ENCODE results near the gene SHCBP1L. TPM values are rescaled to one million over a fixed set of nuclear protein-coding genes. Genes with fewer than 3 reads are reported as not detected.

SHCBP1L gene
- total and polyA plus RNA-seq, 7 donors = not detected

GRCh38 chr1:182875889-182876288 lies 77.1 kb downstream of the SHCBP1L start:
- H3K4me1 ChIP-seq = no peaks in the 10 kb centered on the region
- peak in 2 of 4 donors; percentile 39 to 57 for ATAC-seq
- H3K36me3 ChIP-seq (ENCODE audit: insufficient read depth in 1 of 2, low read depth in 1 of 2) = peaks cover 11 to 100% of the 10 kb centered on the region in 2 donors
- no peak overlapping the region for H3K4me3 ChIP-seq
- 30 to 49% (median 40%) methylated on average over 2 of the region's 2 CpGs for WGBS, 3 donors
- DNase-seq = no peak
- H3K27ac ChIP-seq = no peak overlapping the region
- no peaks in the 10 kb centered on the region for H3K27me3 ChIP-seq (ENCODE audit: insufficient read depth in 3 of 3, low read length in 2 of 3)
- intact Hi-C loops (cut with DNase I) = loop anchor here in 1 of 2 donors (10.0 kb wide), 1 partner anchor 659 kb away; no protein-coding TSS in a partner anchor
- TF ChIP-seq CTCF (IDR thresholded peaks at IDR 0.05) = no peak
- no peaks in the 10 kb centered on the region for H3K9me3 ChIP-seq

- Histone ChIP-seq H3K4me3 (no peak overlapping the region), H3K9me3 (no peaks in the 10 kb centered on the region), H3K27me3 (ENCODE audit: insufficient read depth in 3 of 3, low read length in 2 of 3) (no peaks in the 10 kb centered on the region), H3K36me3 (ENCODE audit: insufficient read depth in 1 of 2, low read depth in 1 of 2) (peaks cover 6 to 100% of the 10 kb centered on the region in 2 donors), H3K4me1 (no peaks in the 10 kb centered on the region), H3K27ac (no peak overlapping the region)
- no peak for TF ChIP-seq CTCF (IDR thresholded peaks at IDR 0.05)
- 93 to 100% (median 98%) methylated on average over 3 of the region's 3 CpGs for WGBS, 3 donors
- intact Hi-C loops (cut with DNase I) = loop anchor here in 1 of 2 donors (10.0 kb wide), 1 partner anchor 662 kb away; no protein-coding TSS in a partner anchor
- DNase-seq = no peak
- no peak for ATAC-seq
Observed at GRCh38 chr1:182872881-182873280, 80.1 kb downstream of the SHCBP1L start.

DNA sequence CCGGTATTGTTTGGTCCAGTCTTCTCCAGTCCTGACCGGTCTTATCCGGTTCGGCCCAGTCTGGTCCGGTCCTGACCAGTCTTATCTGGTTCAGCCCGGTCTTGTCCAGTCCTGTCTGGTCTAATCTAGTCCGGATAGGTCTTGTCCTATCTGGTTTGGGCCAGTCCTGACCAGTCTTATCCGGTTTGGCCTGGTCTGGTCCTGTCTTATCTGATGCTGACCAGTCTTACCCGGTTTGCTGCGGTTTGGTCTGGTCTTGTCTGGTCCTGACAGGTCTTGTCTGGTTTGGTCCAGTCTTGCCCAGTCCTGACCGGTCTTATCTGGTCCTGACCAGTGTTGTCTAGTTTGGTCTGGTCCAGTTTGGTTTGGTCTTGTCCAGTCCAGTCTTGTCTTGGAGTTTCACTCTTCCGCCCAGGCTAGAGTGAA lies 83.7 kb downstream of the SHCBP1L start:
- no peaks in the 10 kb centered on the region for H3K4me1 ChIP-seq
- no peaks in the 10 kb centered on the region for H3K9me3 ChIP-seq
- DNase-seq (no peak), ATAC-seq (peak in 2 of 4 donors; percentile 19 to 22)
- no peak overlapping the region for H3K4me3 ChIP-seq
- intact Hi-C loops (cut with DNase I) = loop anchor here in 1 of 2 donors (10.0 kb wide), 1 partner anchor 666 kb away; no protein-coding TSS in a partner anchor
- H3K27me3 ChIP-seq (ENCODE audit: insufficient read depth in 3 of 3, low read length in 2 of 3) = no peaks in the 10 kb centered on the region
- no peak overlapping the region for H3K27ac ChIP-seq
- 97 to 99% (median 98%) methylated on average over 12 of the region's 12 CpGs for WGBS, 3 donors
- H3K36me3 ChIP-seq (ENCODE audit: insufficient read depth in 1 of 2, low read depth in 1 of 2) = peaks cover 3 to 100% of the 10 kb centered on the region in 2 donors
- TF ChIP-seq CTCF (IDR thresholded peaks at IDR 0.05) = no peak

DNA sequence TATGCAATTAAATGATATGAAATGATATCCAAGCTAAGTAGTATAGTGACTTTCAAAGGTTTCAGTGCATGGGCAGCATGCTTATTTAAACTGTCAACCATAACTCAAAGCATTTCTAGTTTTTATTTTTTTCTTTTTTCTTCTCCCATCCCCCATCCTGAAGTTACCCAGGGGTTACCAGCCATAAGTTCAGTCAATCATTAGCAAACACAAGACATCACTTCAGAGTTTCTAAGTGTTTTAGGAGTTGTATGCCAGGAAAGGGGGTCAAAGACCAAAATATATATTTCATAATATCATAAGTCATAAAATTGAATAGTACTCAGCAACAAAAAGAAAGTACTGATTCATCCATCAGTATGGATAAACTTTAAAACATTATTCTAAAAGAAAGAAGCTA lies 85.1 kb downstream of the SHCBP1L start:
- TF ChIP-seq CTCF (IDR thresholded peaks at IDR 0.05) = no peak
- H3K27ac ChIP-seq = no peak overlapping the region
- intact Hi-C loops (cut with DNase I) = loop anchor here in 1 of 2 donors (10.0 kb wide), 1 partner anchor 667 kb away; no protein-coding TSS in a partner anchor
- no peak overlapping the region for H3K4me3 ChIP-seq
- no peak for ATAC-seq
- H3K36me3 ChIP-seq (ENCODE audit: insufficient read depth in 1 of 2, low read depth in 1 of 2) = peaks cover 0 to 100% of the 10 kb centered on the region in 2 donors
- no peaks in the 10 kb centered on the region for H3K27me3 ChIP-seq (ENCODE audit: insufficient read depth in 3 of 3, low read length in 2 of 3)
- no peaks in the 10 kb centered on the region for H3K4me1 ChIP-seq
- no peak for DNase-seq
- no peaks in the 10 kb centered on the region for H3K9me3 ChIP-seq

DNA sequence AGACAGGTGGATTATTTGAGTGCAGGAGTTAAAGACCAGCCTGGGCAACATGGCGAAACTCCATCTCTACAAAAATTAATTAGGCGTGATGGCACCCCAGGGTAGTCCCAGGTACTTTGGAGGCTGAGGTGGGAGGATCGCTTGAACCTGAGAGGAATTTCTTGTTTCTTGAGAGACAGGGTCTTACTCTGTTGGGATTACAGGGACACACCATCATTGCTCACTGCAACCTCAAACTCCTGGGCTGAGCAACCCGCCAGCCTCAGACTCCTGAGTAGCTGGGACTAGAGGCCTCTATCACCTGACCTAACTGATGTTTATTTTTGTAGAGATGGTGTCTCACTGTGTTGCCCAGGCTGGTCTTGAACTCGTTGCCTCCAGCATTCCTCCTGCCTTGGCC lies 89.0 kb downstream of the SHCBP1L start:
- ATAC-seq (no peak), DNase-seq (no peak)
- 97 to 98% (median 98%) methylated on average over 5 of the region's 5 CpGs for WGBS, 3 donors
- Histone ChIP-seq H3K36me3 (ENCODE audit: insufficient read depth in 1 of 2, low read depth in 1 of 2) (peaks cover 5 to 100% of the 10 kb centered on the region in 2 donors), H3K27me3 (ENCODE audit: insufficient read depth in 3 of 3, low read length in 2 of 3) (no peaks in the 10 kb centered on the region), H3K27ac (no peak overlapping the region), H3K9me3 (no peaks in the 10 kb centered on the region), H3K4me3 (no peak overlapping the region), H3K4me1 (no peaks in the 10 kb centered on the region)
- intact Hi-C loops (cut with DNase I) = loop anchor here in 1 of 2 donors (10.0 kb wide), 1 partner anchor 671 kb away; no protein-coding TSS in a partner anchor
- no peak for TF ChIP-seq CTCF (IDR thresholded peaks at IDR 0.05)
